HCT116 (cell line): Measurements from ENCODE around the gene TOMM40L. TPM values are rescaled to one million over a fixed set of nuclear protein-coding genes. Genes with fewer than 3 reads are reported as not detected.

ENCODE experiments used
- ATAC-seq: fragments of 200-7000 bp; cut with Tn5 transposase; 2 replicates; pipeline ENCODE4 v1.9.1; 2020; ENCODE audit warnings: mild to moderate bottlenecking, moderate library complexity
- BruUV-seq: library from RNA; stranded (reverse); fragments of 400-500 nt; replicated peaks from 2 replicates; lab custom pipeline; 2021; lab: Mats Ljungman, UMichigan
- CTCF ChIA-PET: fragments of 300-600 bp; sonication (Branson Sonifier 250); formaldehyde crosslinking; loops from one replicate; lab custom pipeline; 2021; ENCODE audit warnings: antibody characterized with exemption; lab: Charles Lee
- POLR2A ChIA-PET: fragments of 300-600, 350-600 bp; sonication (Branson Sonifier 250); formaldehyde crosslinking; loops from one replicate; lab custom pipeline; 2021; ENCODE audit warnings: antibody characterized with exemption; lab: Charles Lee
- RAD21 ChIA-PET, 2 experiments: fragments of 300-600 bp; sonication (Branson Sonifier 250); formaldehyde crosslinking; loops; one replicate each; lab custom pipeline; 2023; ENCODE audit warnings: low total read pairs in 2 of 2; ENCODE audit not compliant: uncharacterized antibody in 2 of 2, unreplicated experiment in 2 of 2, low non-redundant PET in 1 of 2; lab: Charles Lee
- DNase-seq: peaks from one replicate; pipeline ENCODE4 v3.0.0-alpha.2; 2010; ENCODE audit warnings: low read depth, low spot score
- H2AFZ ChIP-seq: fragments of 200-600 bp; shearing (Covaris generic), sonication (generic); 2 replicates; pipeline ENCODE4 v1.6.1; 2017; ENCODE audit warnings: low read depth, mixed run types, mixed read lengths, antibody characterized with exemption, low read length; ENCODE audit not compliant: poor library complexity, severe bottlenecking
- H3K27ac ChIP-seq: 2 replicates; pipeline ENCODE4 v1.5.1; 2012; ENCODE audit warnings: low read depth, low read length
- H3K27me3 ChIP-seq: fragments of 200-600 bp; sonication (generic); 2 replicates; pipeline ENCODE4 v1.6.1; 2016; ENCODE audit warnings: mixed run types, low read length, mixed read lengths; ENCODE audit not compliant: insufficient read depth
- H3K36me3 ChIP-seq, 2 experiments: fragments of 200-500 bp in 1 of 2; fragments of 200-600 bp in 1 of 2; sonication (Bioruptor generic) in 1 of 2; sonication (generic) in 1 of 2; 2 replicates each; pipeline versions ENCODE4 v1.5.1 to v1.6.1; 2014 to 2016; ENCODE audit warnings: low read length in 2 of 2, inconsistent platforms in 1 of 2, mixed read lengths in 1 of 2, mixed run types in 1 of 2; ENCODE audit not compliant: insufficient read depth in 2 of 2, control insufficient read depth in 1 of 2
- H3K4me1 ChIP-seq, 2 experiments: fragments of 200-600 bp in 1 of 2; sonication (generic) in 1 of 2; 2 replicates each; pipeline versions ENCODE4 v1.5.1 to v1.6.1; 2012 to 2017; ENCODE audit warnings: low read length in 2 of 2, inconsistent platforms in 1 of 2, mild to moderate bottlenecking in 1 of 2, mixed read lengths in 1 of 2, mixed run types in 1 of 2, moderate library complexity in 1 of 2; ENCODE audit not compliant: insufficient read depth in 2 of 2, control insufficient read depth in 1 of 2
- H3K4me2 ChIP-seq: fragments of 200-600 bp; sonication (generic); 2 replicates; pipeline ENCODE4 v1.6.1; 2017; ENCODE audit warnings: mixed run types, low read length, mixed read lengths
- H3K4me3 ChIP-seq, 2 experiments: fragments of 200-600 bp in 1 of 2; sonication (generic) in 1 of 2; replicated peaks in 1 of 2; 2 replicates each; pipeline ENCODE4 v1.5.1; 2011 to 2016; ENCODE audit warnings: low read length in 2 of 2, control low read depth in 1 of 2, low read depth in 1 of 2, mild to moderate bottlenecking in 1 of 2, mixed read lengths in 1 of 2, mixed run types in 1 of 2
- H3K79me2 ChIP-seq: fragments of 200-600 bp; sonication (generic); 2 replicates; pipeline ENCODE4 v1.6.1; 2017; ENCODE audit warnings: mild to moderate bottlenecking, mixed run types, low read length, moderate library complexity, mixed read lengths; ENCODE audit not compliant: insufficient read depth
- H3K9ac ChIP-seq: fragments of 200-600 bp; sonication (generic); 2 replicates; pipeline ENCODE4 v1.6.1; 2016; ENCODE audit warnings: low read length, mixed read lengths
- H3K9me2 ChIP-seq: fragments of 200-600 bp; sonication (generic), shearing (Covaris generic); 2 replicates; pipeline ENCODE4 v1.6.1; 2017; ENCODE audit warnings: mixed run types, mild to moderate bottlenecking, moderate library complexity; ENCODE audit not compliant: insufficient read depth
- H3K9me3 ChIP-seq, 2 experiments: fragments of 200-500 bp in 1 of 2; fragments of 200-600 bp in 1 of 2; sonication (Bioruptor generic) in 1 of 2; sonication (generic) in 1 of 2; 2 replicates each; pipeline ENCODE4 v1.6.1; 2014 to 2017; ENCODE audit warnings: low read length in 2 of 2, mixed read lengths in 2 of 2, inconsistent platforms in 1 of 2, low read depth in 1 of 2, mild to moderate bottlenecking in 1 of 2, mixed run types in 1 of 2, moderate library complexity in 1 of 2; ENCODE audit not compliant: control insufficient read depth in 1 of 2, insufficient read depth in 1 of 2
- H4K20me1 ChIP-seq: fragments of 200-600 bp; sonication (generic), shearing (Covaris generic); 2 replicates; pipeline ENCODE4 v1.6.1; 2017; ENCODE audit warnings: mixed run types, mild to moderate bottlenecking, moderate library complexity; ENCODE audit not compliant: insufficient read depth
- CBX3 ChIP-seq: IDR thresholded peaks from 2 replicates; pipeline ENCODE4 v1.6.1; 2012; ENCODE audit warnings: low read depth
- EGR1 ChIP-seq: IDR thresholded peaks from 2 replicates; pipeline ENCODE4 v1.6.1; 2012; ENCODE audit warnings: low read depth
- EZH2phosphoT487 ChIP-seq: fragments of 200-600 bp; IDR thresholded peaks from 2 replicates; pipeline ENCODE4 v1.6.1; 2018; ENCODE audit warnings: antibody characterized with exemption, borderline replicate concordance
- FOSL1 ChIP-seq: IDR thresholded peaks from 2 replicates; pipeline ENCODE4 v1.6.1; 2012; ENCODE audit warnings: low read depth
- JUND ChIP-seq: IDR thresholded peaks from 2 replicates; pipeline ENCODE4 v1.6.1; 2012
- POLR2AphosphoS5 ChIP-seq: IDR thresholded peaks from 2 replicates; pipeline ENCODE4 v1.6.1; 2011; ENCODE audit warnings: mild to moderate bottlenecking, low read depth, low read length, moderate library complexity
- RAD21 ChIP-seq: IDR thresholded peaks from 2 replicates; pipeline ENCODE4 v1.6.1; 2012; ENCODE audit warnings: low read depth, mild to moderate bottlenecking
- SIN3A ChIP-seq: IDR thresholded peaks from 2 replicates; pipeline ENCODE4 v1.6.1; 2012; ENCODE audit warnings: low read depth
- SP1 ChIP-seq: IDR thresholded peaks from 2 replicates; pipeline ENCODE4 v1.6.1; 2012; ENCODE audit warnings: low read depth
- TCF7L2 ChIP-seq: IDR thresholded peaks from 2 replicates; pipeline ENCODE4 v1.7.0; 2011; ENCODE audit warnings: borderline replicate concordance, inconsistent platforms; ENCODE audit not compliant: insufficient read depth, insufficient read length; ENCODE audit errors: extremely low read depth
- ZFX ChIP-seq: fragments of 450-650 bp; IDR thresholded peaks from 2 replicates; pipeline ENCODE4 v1.6.1; 2017
- ZNF274 ChIP-seq: fragments of 200-500 bp; sonication (Bioruptor generic); IDR thresholded peaks from 2 replicates; pipeline ENCODE4 v1.6.1; 2014; ENCODE audit warnings: mild to moderate bottlenecking, low read depth, low read length, inconsistent platforms
- intact Hi-C: fragments of 100-400 bp; cut with micrococcal nuclease; formaldehyde crosslinking; loops from 2 replicates; pipeline ENCODE4 v1.10.0; 2022
- total RNA-seq: library from RNA; stranded (reverse); gene quantifications from one replicate; pipeline ENCODE4 v1.2.1, GENCODE V29; 2021; ENCODE audit not compliant: unreplicated experiment
- TF ChIP-seq, protein P1 (sequence below): IDR thresholded peaks from 2 replicates; pipeline ENCODE4 v1.6.1; 2012
- TF ChIP-seq, protein P2 (sequence below): IDR thresholded peaks from 2 replicates; pipeline ENCODE4 v1.6.1; 2012; ENCODE audit warnings: low read depth
- TF ChIP-seq, protein P3 (sequence below): IDR thresholded peaks from 2 replicates; pipeline ENCODE4 v1.6.1; 2011; ENCODE audit warnings: mild to moderate bottlenecking, low read length, moderate library complexity; ENCODE audit not compliant: insufficient replicate concordance; ENCODE audit errors: extremely low read depth
- TF ChIP-seq, protein P4 (sequence below): IDR thresholded peaks from 2 replicates; pipeline ENCODE4 v1.6.1; 2012

The TOMM40L gene
- total RNA-seq, 1 experiment from 2014 or later: 9.8 TPM

DNA sequence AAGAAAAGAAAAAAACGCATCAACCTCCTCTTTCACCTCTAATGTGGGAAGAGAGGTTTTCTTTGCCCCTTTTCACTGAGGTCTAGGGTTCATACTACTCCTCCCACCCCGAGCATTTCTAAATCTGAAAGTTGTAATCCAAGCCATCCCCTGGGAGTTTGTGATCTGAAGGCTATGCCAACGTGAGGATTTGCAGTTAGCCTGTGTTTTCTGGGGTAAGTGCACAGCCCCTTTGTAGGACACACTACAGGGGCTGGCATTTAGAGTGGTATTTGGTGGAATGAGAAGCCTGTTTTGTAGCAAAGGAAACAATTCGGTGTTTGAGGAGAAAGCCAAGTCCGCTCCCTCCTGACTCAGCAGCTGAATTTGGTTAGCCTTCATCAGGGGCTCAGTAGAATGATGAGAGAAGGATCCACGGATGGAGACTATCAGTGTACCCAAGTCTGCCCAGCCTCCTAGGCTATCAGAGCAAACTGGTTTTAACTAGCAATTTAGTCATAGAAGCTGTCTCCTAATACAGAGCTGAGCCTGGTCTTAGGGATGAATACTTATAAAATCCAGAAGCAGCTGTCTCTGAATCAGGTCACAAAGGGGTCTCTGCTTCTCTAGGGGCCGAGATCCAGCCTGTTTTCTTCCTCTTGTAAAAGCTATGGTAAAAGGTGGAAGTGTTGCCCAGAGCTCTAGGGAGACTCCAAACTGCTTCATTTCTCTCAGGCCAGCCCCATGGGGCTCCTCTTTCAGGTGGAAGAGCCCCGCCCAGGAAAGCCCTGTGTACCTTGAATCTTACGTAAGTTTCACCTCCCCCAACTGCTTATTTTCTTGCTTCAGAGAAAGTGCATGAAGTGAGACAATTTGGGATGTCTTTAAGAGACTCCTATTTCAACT is 34.8 kb downstream of the TOMM40L start:
- H3K79me2 ChIP-seq: no peaks in the 10 kb centered on the region
- ATAC-seq (no peak), DNase-seq (no peak)
- H3K9me3 ChIP-seq: peaks cover 0 to 10% of the 10 kb centered on the region in 2 experiments; a peak in 1 of 4 replicates
- no TSS peak for BruUV-seq
- no peaks in the 10 kb centered on the region for H3K9me2 ChIP-seq
- H4K20me1 ChIP-seq: no peaks in the 10 kb centered on the region
- CTCF ChIA-PET: interaction anchor here (1.5 kb wide), 1 partner anchor 35 kb away, joined by 3 read pairs; no protein-coding TSS in a partner anchor
- POLR2A ChIA-PET: no interaction called here
- H3K9ac ChIP-seq: no peak overlapping the region
- no peak overlapping the region for H3K4me3 ChIP-seq
- no peaks in the 10 kb centered on the region for H3K4me1 ChIP-seq
- TF ChIP-seq ZNF274 (no peak), FOSL1 (no peak), TCF7L2 (no peak), ZFX (no peak), SP1 (no peak), RAD21 (no peak), POLR2AphosphoS5 (no peak), EGR1 (no peak), EZH2phosphoT487 (no peak), SIN3A (no peak), JUND (no peak), CBX3 (no peak)
- TF ChIP-seq, protein P1, sequence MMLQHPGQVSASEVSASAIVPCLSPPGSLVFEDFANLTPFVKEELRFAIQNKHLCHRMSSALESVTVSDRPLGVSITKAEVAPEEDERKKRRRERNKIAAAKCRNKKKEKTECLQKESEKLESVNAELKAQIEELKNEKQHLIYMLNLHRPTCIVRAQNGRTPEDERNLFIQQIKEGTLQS: no peak
- TF ChIP-seq, protein P2, sequence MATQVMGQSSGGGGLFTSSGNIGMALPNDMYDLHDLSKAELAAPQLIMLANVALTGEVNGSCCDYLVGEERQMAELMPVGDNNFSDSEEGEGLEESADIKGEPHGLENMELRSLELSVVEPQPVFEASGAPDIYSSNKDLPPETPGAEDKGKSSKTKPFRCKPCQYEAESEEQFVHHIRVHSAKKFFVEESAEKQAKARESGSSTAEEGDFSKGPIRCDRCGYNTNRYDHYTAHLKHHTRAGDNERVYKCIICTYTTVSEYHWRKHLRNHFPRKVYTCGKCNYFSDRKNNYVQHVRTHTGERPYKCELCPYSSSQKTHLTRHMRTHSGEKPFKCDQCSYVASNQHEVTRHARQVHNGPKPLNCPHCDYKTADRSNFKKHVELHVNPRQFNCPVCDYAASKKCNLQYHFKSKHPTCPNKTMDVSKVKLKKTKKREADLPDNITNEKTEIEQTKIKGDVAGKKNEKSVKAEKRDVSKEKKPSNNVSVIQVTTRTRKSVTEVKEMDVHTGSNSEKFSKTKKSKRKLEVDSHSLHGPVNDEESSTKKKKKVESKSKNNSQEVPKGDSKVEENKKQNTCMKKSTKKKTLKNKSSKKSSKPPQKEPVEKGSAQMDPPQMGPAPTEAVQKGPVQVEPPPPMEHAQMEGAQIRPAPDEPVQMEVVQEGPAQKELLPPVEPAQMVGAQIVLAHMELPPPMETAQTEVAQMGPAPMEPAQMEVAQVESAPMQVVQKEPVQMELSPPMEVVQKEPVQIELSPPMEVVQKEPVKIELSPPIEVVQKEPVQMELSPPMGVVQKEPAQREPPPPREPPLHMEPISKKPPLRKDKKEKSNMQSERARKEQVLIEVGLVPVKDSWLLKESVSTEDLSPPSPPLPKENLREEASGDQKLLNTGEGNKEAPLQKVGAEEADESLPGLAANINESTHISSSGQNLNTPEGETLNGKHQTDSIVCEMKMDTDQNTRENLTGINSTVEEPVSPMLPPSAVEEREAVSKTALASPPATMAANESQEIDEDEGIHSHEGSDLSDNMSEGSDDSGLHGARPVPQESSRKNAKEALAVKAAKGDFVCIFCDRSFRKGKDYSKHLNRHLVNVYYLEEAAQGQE: no peak
- TF ChIP-seq, protein P3, sequence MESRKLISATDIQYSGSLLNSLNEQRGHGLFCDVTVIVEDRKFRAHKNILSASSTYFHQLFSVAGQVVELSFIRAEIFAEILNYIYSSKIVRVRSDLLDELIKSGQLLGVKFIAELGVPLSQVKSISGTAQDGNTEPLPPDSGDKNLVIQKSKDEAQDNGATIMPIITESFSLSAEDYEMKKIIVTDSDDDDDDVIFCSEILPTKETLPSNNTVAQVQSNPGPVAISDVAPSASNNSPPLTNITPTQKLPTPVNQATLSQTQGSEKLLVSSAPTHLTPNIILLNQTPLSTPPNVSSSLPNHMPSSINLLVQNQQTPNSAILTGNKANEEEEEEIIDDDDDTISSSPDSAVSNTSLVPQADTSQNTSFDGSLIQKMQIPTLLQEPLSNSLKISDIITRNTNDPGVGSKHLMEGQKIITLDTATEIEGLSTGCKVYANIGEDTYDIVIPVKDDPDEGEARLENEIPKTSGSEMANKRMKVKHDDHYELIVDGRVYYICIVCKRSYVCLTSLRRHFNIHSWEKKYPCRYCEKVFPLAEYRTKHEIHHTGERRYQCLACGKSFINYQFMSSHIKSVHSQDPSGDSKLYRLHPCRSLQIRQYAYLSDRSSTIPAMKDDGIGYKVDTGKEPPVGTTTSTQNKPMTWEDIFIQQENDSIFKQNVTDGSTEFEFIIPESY: no peak
- TF ChIP-seq, protein P4, sequence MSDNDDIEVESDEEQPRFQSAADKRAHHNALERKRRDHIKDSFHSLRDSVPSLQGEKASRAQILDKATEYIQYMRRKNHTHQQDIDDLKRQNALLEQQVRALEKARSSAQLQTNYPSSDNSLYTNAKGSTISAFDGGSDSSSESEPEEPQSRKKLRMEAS: no peak
- TF ChIP-seq, all 23 proteins: peak for 0
- no peak overlapping the region for H3K4me2 ChIP-seq
- peaks cover 14% of the 10 kb centered on the region for H3K27me3 ChIP-seq
- intact Hi-C loops: no loop called here
- no peak overlapping the region for H2AFZ ChIP-seq
- RAD21 ChIA-PET: interaction anchor here in 1 of 2 experiments (0.6 kb wide), 1 partner anchor 156 kb away, joined by 3 read pairs; no protein-coding TSS in a partner anchor
- H3K27ac ChIP-seq: no peak overlapping the region
- no peaks in the 10 kb centered on the region for H3K36me3 ChIP-seq
